NB4 (cell line): ENCODE data around the gene SLC35E1.

Experiments used
- CTCF ChIP-seq: IDR thresholded peaks from one replicate; pipeline ENCODE4 v1.5.1; 2012; ENCODE audit warnings: low read depth, low read length
- MAX ChIP-seq: IDR thresholded peaks from 2 replicates; pipeline ENCODE4 v1.6.1; 2011; ENCODE audit warnings: low read depth, low read length

- TF ChIP-seq CTCF (no peak), MAX (no peak)
Measured at GRCh38 chr19:16518061-16518460, 54.2 kb downstream of the SLC35E1 start.
